ENCODE measurements around the gene GCC2. TPM values are rescaled to one million over a fixed set of nuclear protein-coding genes. Genes with fewer than 3 reads are reported as not detected.

GCC2 gene
- total and polyA plus RNA-seq, 2 of the 13 experiments (the other 11 are each of a cell fraction or from before 2014, with no cell fraction given) = 17.6 to 22.5 TPM

GRCh38 chr2:108423502-108424251 is 25.3 kb upstream of the GCC2 start (continued):
- TF ChIP-seq ARID5B (CRISPR knock-in tag; IDR thresholded peaks at IDR 0.05) (peak; percentile 92), HOXA3 (CRISPR knock-in tag; IDR thresholded peaks at IDR 0.05) (peak; percentile 72; the same call in 1 of the 2 replicates), ZNF563 (CRISPR knock-in tag; IDR thresholded peaks at IDR 0.05) (no peak), ZMYM3 (CRISPR knock-in tag; IDR thresholded peaks at IDR 0.05) (peak; percentile 50; the same call in 1 of the 2 replicates), ZNF605 (CRISPR knock-in tag; IDR thresholded peaks at IDR 0.05) (peak; percentile 61; the same call in 1 of the 2 replicates), ZNF503 (CRISPR knock-in tag; IDR thresholded peaks at IDR 0.05) (no peak), TCF12 (IDR thresholded peaks at IDR 0.05) (no peak), TCF12 (CRISPR knock-in tag; IDR thresholded peaks at IDR 0.05) (no peak), FOXC1 (CRISPR knock-in tag; IDR thresholded peaks at IDR 0.05; ENCODE audit: borderline replicate concordance) (peak; percentile 45), SALL2 (CRISPR knock-in tag; IDR thresholded peaks at IDR 0.05) (no peak), ZNF12 (CRISPR knock-in tag; IDR thresholded peaks at IDR 0.05) (peak; percentile 40; the same call in 1 of the 2 replicates), FUBP1 (CRISPR knock-in tag; IDR thresholded peaks at IDR 0.05; ENCODE audit: borderline replicate concordance) (0 out of 2 replicates have a peak, but pooled peaks have one; percentile 65), NR2C2 (CRISPR knock-in tag; IDR thresholded peaks at IDR 0.05; ENCODE audit: borderline replicate concordance) (peak; percentile 16; the same call in 1 of the 2 replicates), ZNF431 (CRISPR knock-in tag; IDR thresholded peaks at IDR 0.05; ENCODE audit: borderline replicate concordance, low read depth) (peak; percentile 53; the same call in 1 of the 2 replicates), SNAI1 (CRISPR knock-in tag; IDR thresholded peaks at IDR 0.05; ENCODE audit: borderline replicate concordance) (no peak), DRAP1 (CRISPR knock-in tag; IDR thresholded peaks at IDR 0.05) (peak; percentile 66; the same call in 1 of the 2 replicates), SMARCE1 (IDR thresholded peaks at IDR 0.05; ENCODE audit: borderline replicate concordance) (no peak), FOXA3 (CRISPR knock-in tag; IDR thresholded peaks at IDR 0.05) (peak; percentile 71), NR2F1 (CRISPR knock-in tag; IDR thresholded peaks at IDR 0.05) (peak; percentile 20 to 39; a peak in 1 of 4 replicates), ZBTB8A (CRISPR knock-in tag; IDR thresholded peaks at IDR 0.05; ENCODE audit: borderline replicate concordance, low read depth) (peak; percentile 56; the same call in 1 of the 2 replicates), GLI4 (CRISPR knock-in tag; IDR thresholded peaks at IDR 0.05; ENCODE audit: borderline replicate concordance) (no peak; the same call in 1 of the 2 replicates)
